ENCODE data around the gene IRF7.

DNA sequence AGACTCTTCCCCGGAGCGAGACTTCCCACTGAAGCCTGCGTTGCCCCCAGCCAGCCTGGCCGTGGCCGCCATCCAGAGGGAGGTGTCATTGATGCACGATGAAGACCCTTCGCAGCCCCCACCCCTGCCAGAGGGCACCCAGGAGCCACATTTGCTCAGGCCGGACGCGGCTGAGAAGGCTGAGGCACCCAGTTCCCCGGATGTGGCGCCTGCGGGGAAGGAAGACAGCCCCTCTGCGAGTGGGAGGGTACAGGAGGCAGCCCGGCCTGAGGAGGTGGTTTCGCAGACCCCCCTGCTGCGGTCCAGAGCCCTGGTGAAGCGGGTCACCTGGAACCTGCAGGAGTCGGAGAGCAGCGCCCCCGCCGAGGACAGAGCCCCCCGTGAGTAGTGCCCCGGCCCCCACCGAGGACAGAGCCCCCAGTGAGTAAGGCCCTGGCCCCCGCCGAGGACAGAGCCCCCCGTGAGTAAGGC is 6.4 kb downstream of the IRF7 start:
- TF ChIP-seq EZH2 (IDR thresholded peaks at IDR 0.05; ENCODE audit: borderline replicate concordance, low read length) (no peak), CTCF (conservative IDR thresholded peaks at IDR 0.05 in 1 of 2, IDR thresholded peaks at IDR 0.05 in 1 of 2; ENCODE audit: extremely low read depth in 1 of 2, insufficient read depth in 1 of 2, low read depth in 1 of 2, low read length in 2 of 2) (no peak)

Data from mammary epithelial cell (primary cell).